Adrenal gland (tissue), 12 donors: ENCODE results near the gene TBXAS1. TPM values are rescaled to one million over a fixed set of nuclear protein-coding genes. Genes with fewer than 3 reads are reported as not detected.
A peak's percentile ranks its signal among the peaks of the same experiment; 100 is the strongest.

ENCODE experiments used
- DNase-seq, 7 donors: peaks; one replicate each; pipeline ENCODE4 v3.0.0-alpha.2; 2019 to 2020
- H3K27ac ChIP-seq, 5 donors: fragments of 200-600 bp; sonication (generic) in 4 of 5; 1 replicate in 3 of 5; 2 replicates in 2 of 5; pipeline versions ENCODE4 v1.5.1 to v1.8.0; 2016 to 2020; ENCODE audit warnings: mild to moderate bottlenecking in 1 of 5
- H3K27me3 ChIP-seq: fragments of 200-600 bp; 2 replicates; pipeline ENCODE4 v1.8.0; 2021
- H3K36me3 ChIP-seq, 2 donors: fragments of 200-600 bp; replicated peaks in 1 of 2; 1 replicate in 1 of 2; 2 replicates in 1 of 2; pipeline versions ENCODE4 v1.5.1 to v1.8.0; 2018 to 2022
- H3K4me1 ChIP-seq, 2 donors: fragments of 200-600 bp; replicated peaks in 1 of 2; 1 replicate in 1 of 2; 2 replicates in 1 of 2; pipeline versions ENCODE4 v1.5.1 to v1.8.0; 2018 to 2021
- H3K4me3 ChIP-seq, 4 donors: fragments of 200-600 bp; sonication (generic) in 3 of 4; one replicate each; pipeline ENCODE4 v1.5.1; 2016 to 2018
- H3K9me3 ChIP-seq, 3 donors: fragments of 200-600 bp; sonication (generic) in 1 of 3; replicated peaks in 1 of 3; 1 replicate in 2 of 3; 2 replicates in 1 of 3; pipeline versions ENCODE4 v1.5.1 to v1.8.0; 2016 to 2021
- CTCF ChIP-seq, 6 experiments: fragments of 450-650 bp in 4 of 6; fragments of 200-600 bp in 2 of 6; sonication (generic) in 1 of 6; IDR thresholded peaks; 1 replicate in 5 of 6; 2 replicates in 1 of 6; pipeline versions ENCODE4 v1.5.1 to v1.8.0; 2016 to 2021; ENCODE audit warnings: antibody characterized with exemption in 6 of 6, mild to moderate bottlenecking in 2 of 6, moderate library complexity in 1 of 6
- POLR2A ChIP-seq, 2 donors: fragments of 450-650 bp; IDR thresholded peaks; one replicate each; pipeline ENCODE4 v1.6.1; 2017; ENCODE audit warnings: antibody characterized with exemption in 2 of 2, mild to moderate bottlenecking in 2 of 2, moderate library complexity in 1 of 2
- WGBS, 4 donors: extraction: QIAGEN DNeasy Blood & Tissue Kit in 2 of 4; methylation state at CpG; one replicate each; pipeline versions ENCODE4 v1.1.5 to v1.1.7; 2013 to 2017; 5-methylcytosine and 5-hydroxymethylcytosine counted together
- intact Hi-C, 2 donors: fragments of 100-400 bp; cut with DNase I; formaldehyde crosslinking; loops; one replicate each; pipeline versions ENCODE4 v1.14.1 to v1.15.0; 2022 to 2023
- polyA plus RNA-seq, 3 donors: library from polyadenylated mRNA; stranded (reverse); fragments of 200-250 nt in 2 of 3; fragments of 350-450 nt in 1 of 3; fragmentation: Illumina TruSeq in 1 of 3; extraction: RNeasy Lipid Tissue Mini Kit (QIAGEN cat#74804) in 1 of 3; gene quantifications; one replicate each; pipeline ENCODE4 v1.2.3, GENCODE V29; 2013 to 2014
- total RNA-seq, 9 donors: library from RNA; depleted of rRNA in 4 of 9; stranded (reverse); fragments of >200 nt in 4 of 9; fragments of 120-200 nt in 1 of 9; fragmentation: NEBNext Ultra II Directional in 1 of 9; extraction: Animal tissue kit (Norgen Biotek cat#: 25700) in 1 of 9; gene quantifications; one replicate each; pipeline versions ENCODE4 v1.1.0 to v1.2.4, GENCODE V29; 2013 to 2023
- donor health status: healthy with polysubstance abuse.
- donor health status: Bipolar disorder and iron deficiency.
- donor health status: DM: yes; HTN: yes; CAD: no.
- donor health status: DM: no; HTN: no; CAD: no.
- donor health status: DM: no; HTN: no; CAD: no.
- donor health status: DM: yes; HTN: yes; CAD: no.

TBXAS1 gene
- total and polyA plus RNA-seq, 12 donors = 9.0 to 87.0 (median 27.3) TPM

GRCh38 chr7:139784648-139785047 is 44.4 kb upstream of the TBXAS1 start:
- WGBS, 4 donors = 86 to 92% (median 90%) methylated on average over 3 of the region's 3 CpGs
- Histone ChIP-seq H3K27me3 (no peaks in the 10 kb centered on the region), H3K4me1 (no peaks in the 10 kb centered on the region), H3K4me3 (no peak overlapping the region), H3K9me3 (no peaks in the 10 kb centered on the region), H3K27ac (no peak overlapping the region), H3K36me3 (no peaks in the 10 kb centered on the region)
- TF ChIP-seq CTCF (IDR thresholded peaks at IDR 0.05) = no peak
- TF ChIP-seq POLR2A (IDR thresholded peaks at IDR 0.05) = no peak
- intact Hi-C loops = no loop called here
- no peak for DNase-seq

DNA sequence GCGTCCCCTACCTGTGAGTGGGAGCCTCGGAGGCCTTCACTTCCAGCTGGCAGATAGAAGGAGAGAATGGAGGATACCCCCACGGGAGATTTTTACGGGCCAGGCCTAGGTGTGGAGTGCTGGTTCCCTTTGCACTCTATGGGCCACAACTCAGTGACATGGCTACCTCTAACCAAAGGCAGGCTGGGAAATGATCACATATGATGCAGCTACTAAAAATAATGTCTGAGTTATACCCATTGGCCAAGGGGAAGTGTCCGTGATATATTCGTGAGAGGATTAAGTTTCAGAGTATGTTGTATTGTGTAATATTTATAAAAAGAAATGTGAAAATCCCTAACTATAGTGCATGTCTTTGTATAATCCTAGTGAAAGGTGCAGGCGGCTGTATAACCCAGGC is 37.7 kb upstream of the TBXAS1 start:
- intact Hi-C loops = no loop called here
- TF ChIP-seq CTCF (IDR thresholded peaks at IDR 0.05) (no peak), POLR2A (IDR thresholded peaks at IDR 0.05) (no peak)
- no peak overlapping the region for H3K27ac ChIP-seq
- H3K4me1 ChIP-seq = no peaks in the 10 kb centered on the region
- H3K4me3 ChIP-seq = no peak overlapping the region
- no peaks in the 10 kb centered on the region for H3K9me3 ChIP-seq
- DNase-seq = no peak
- no peaks in the 10 kb centered on the region for H3K27me3 ChIP-seq
- H3K36me3 ChIP-seq = no peaks in the 10 kb centered on the region
- WGBS, 4 donors = 87 to 95% (median 91%) methylated on average over 7 of the region's 7 CpGs

- H3K4me3 ChIP-seq = no peak overlapping the region
- DNase-seq = no peak
- H3K27me3 ChIP-seq = no peaks in the 10 kb centered on the region
- H3K36me3 ChIP-seq = no peaks in the 10 kb centered on the region
- 72 to 75% (median 73%) methylated on average over 2 of the region's 2 CpGs for WGBS, 4 donors
- no peaks in the 10 kb centered on the region for H3K9me3 ChIP-seq
- intact Hi-C loops = no loop called here
- no peak overlapping the region for H3K27ac ChIP-seq
- TF ChIP-seq POLR2A (IDR thresholded peaks at IDR 0.05) = no peak
- no peak for TF ChIP-seq CTCF (IDR thresholded peaks at IDR 0.05)
- H3K4me1 ChIP-seq = peaks cover 4 to 17% of the 10 kb centered on the region in 2 donors
Measured at GRCh38 chr7:139797607-139798006, 31.5 kb upstream of the TBXAS1 start.

DNA sequence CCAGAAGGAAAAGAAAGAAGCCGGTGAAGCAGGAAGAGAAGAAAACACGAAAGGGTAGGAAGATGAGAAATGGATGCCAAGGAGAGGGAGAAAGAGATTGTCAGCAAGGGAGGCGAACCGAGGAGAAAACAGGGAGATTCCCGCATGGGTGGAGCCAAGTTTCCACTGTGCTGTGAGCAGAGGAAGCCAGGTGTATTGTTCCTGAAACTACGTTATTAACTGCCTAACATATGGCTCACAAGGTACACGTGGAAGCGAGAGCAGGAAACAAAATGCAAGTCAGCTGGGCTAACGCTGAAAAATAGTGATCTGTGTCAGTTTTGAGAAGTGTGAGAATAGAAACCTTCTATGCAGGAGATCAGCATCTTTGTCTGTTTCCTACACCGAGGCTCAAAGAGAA is 30.8 kb upstream of the TBXAS1 start:
- Histone ChIP-seq H3K4me3 (peak overlapping the region in 1 of 4 donors; percentile 17), H3K4me1 (peaks cover 4 to 17% of the 10 kb centered on the region in 2 donors), H3K9me3 (no peaks in the 10 kb centered on the region), H3K27me3 (no peaks in the 10 kb centered on the region), H3K36me3 (no peaks in the 10 kb centered on the region), H3K27ac (no peak overlapping the region)
- TF ChIP-seq POLR2A (IDR thresholded peaks at IDR 0.05) (no peak), CTCF (IDR thresholded peaks at IDR 0.05) (no peak)
- 27 to 36% (median 30%) methylated on average over 10 of the region's 10 CpGs for WGBS, 4 donors
- no peak for DNase-seq
- intact Hi-C loops = no loop called here
